LHCN-M2 (cell line): ENCODE results near the gene MUS81. TPM values are rescaled to one million over a fixed set of nuclear protein-coding genes. Genes with fewer than 3 reads are reported as not detected.

Experiments
- DNase-seq: peaks from one replicate; pipeline ENCODE4 v3.0.0-alpha.2; 2012; ENCODE audit warnings: low read depth
- total RNA-seq: library from RNA; depleted of rRNA; stranded (reverse); fragments of >200 nt; gene quantifications from 2 replicates; pipeline ENCODE4 v1.2.3, GENCODE V29; 2014

MUS81 gene
- total RNA-seq, 1 experiment from 2014 or later, result 49.4 TPM

GRCh38 chr11:65859812-65860277 lies 388 bp upstream of the MUS81 start:
- DNase-seq, result no peak

DNA sequence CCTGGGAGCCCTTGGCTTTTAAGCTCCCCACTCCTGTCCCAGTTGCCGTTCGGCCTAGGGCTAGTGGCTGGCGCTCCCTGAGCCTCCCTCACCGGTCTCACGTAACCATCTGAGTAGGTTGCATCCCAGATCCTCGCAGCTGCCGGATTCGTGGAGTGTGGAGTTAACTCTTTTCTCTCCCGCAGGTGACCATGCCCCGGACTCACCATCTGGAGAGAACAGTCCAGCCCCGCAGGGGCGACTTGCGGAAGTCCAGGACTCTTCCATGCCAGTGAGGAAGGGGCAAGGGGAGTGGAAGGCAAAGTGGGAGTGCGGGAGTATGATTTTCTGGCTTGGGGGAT lies 902 bp downstream of the MUS81 start:
- DNase-seq, result no peak

- no peak for DNase-seq
Measured at GRCh38 chr11:65861533-65862183, 1.4 kb downstream of the MUS81 start.

DNA sequence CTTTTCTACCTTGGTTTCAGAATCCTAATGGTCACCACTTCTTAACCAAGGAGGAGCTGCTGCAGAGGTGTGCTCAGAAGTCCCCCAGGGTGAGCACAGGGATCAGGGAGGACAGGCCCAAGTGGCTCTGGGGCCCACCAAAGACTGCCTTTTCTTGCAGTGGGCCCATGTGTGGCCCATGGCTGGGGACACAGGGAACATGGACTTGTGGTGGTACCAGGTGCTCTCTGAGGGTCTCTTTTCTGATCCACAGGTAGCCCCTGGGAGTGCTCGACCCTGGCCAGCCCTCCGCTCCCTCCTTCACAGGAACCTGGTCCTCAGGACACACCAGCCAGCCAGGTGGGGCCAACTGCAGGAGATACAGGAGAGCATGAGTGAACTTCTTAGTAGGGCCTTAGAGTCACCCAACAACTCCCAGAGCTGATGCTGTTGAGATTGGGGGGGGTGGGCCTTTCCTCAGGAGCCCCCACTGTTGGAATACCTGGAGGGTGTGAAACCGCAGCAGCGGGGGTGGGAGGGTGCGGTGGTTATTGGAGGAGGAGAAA lies 2.0 kb downstream of the MUS81 start:
- no peak for DNase-seq

DNA sequence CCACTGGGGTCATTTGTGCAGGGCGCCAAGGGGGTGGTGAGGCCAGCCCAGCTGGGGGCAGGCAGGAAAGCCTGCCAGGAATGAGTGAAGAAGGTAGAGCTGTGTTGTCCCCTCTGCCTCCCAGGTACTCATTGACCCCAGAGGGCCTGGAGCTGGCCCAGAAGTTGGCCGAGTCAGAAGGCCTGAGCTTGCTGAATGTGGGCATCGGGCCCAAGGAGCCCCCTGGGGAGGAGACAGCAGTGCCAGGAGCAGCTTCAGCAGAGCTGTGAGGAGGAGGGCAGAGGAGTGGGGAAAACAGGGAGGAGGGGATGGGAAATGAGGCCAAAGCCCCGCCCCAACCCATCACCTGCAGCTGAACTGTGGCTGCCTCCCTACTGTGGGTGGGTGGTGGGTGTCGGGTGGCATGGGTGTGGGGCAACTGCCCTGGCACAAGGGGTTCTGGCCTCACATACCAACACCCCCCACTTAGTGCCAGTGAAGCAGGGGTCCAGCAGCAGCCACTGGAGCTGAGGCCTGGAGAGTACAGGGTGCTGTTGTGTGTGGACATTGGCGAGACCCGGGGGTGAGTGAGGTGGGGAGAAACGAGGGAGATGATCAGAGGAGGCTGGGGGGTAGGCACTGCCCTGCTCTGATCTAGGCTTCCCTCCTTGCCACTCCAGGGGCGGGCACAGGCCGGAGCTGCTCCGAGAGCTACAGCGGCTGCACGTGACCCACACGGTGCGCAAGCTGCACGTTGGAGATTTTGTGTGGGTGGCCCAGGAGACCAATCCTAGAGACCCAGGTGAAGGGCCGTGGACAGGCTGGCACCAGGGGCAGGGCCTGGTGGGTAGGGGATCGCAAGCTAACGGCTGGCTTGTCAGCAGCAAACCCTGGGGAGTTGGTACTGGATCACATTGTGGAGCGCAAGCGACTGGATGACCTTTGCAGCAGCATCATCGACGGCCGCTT lies 3.0 kb downstream of the MUS81 start:
- DNase-seq, result no peak

GRCh38 chr11:65863889-65864705 lies 3.9 kb downstream of the MUS81 start:
- no peak for DNase-seq

GRCh38 chr11:65864706-65865471 lies 4.7 kb downstream of the MUS81 start:
- DNase-seq, result no peak

- no peak for DNase-seq
Measured at GRCh38 chr11:65865550-65866172, 5.4 kb downstream of the MUS81 start.

DNA sequence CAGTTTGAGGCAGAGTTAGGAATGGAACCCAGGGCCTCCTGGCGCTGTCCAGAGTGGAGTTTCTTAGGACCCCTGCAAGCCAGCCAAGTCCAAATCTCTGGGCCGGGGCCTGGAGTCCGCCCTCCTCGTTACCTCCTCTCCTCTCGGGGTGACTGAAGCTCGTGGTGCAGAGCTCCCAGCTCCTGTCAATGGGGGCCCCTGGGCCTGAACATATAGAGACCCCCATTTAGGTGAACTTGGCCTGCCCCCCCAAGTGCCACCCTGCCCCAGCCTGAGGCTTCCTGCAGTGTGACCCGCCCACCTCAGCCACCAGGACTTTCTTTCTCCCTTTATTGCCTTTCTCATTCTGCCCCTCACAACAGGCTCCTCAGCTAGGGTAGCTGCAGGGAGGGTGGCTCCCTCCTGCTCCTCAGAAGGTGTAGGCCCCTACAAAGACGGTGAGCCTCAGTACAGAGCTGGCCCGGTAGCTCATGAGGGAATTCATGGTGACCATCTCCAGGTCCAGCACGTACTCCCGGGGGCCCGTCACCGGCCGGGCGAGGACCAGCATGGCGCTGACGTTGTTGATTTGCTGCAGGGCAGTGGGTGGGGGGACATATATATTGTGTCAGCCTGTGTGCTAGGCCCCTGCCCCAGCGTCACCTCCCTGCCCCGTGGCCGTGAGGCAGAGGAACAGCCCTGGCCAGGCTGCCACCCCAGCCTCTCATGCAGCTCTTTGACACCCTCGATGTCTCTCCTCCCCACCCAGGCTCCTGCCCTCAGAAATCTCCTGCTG lies 6.5 kb downstream of the MUS81 start:
- no peak for DNase-seq

GRCh38 chr11:65867284-65868071 lies 7.2 kb downstream of the MUS81 start:
- DNase-seq, result no peak

GRCh38 chr11:65868076-65868667 lies 7.9 kb downstream of the MUS81 start:
- no peak for DNase-seq

DNA sequence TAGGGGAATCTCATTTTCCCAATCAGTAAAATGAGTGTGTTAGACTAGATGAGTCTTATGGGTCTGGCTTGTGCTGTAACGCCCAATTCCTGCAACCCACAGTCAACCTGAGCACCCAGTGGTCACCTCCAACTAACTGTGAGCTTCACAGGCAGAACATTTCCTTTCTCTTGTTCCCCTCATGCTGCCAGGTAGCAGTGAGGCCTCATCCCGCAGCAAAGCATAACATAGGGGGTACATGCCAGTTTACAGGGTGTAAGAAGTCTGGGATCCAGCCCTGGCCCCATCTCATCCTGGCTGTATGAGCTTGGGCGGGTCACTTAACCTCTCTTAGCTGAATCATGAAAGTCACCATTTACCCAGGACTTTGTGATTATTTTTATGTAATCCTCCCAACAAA lies 8.7 kb downstream of the MUS81 start:
- no peak for DNase-seq

DNA sequence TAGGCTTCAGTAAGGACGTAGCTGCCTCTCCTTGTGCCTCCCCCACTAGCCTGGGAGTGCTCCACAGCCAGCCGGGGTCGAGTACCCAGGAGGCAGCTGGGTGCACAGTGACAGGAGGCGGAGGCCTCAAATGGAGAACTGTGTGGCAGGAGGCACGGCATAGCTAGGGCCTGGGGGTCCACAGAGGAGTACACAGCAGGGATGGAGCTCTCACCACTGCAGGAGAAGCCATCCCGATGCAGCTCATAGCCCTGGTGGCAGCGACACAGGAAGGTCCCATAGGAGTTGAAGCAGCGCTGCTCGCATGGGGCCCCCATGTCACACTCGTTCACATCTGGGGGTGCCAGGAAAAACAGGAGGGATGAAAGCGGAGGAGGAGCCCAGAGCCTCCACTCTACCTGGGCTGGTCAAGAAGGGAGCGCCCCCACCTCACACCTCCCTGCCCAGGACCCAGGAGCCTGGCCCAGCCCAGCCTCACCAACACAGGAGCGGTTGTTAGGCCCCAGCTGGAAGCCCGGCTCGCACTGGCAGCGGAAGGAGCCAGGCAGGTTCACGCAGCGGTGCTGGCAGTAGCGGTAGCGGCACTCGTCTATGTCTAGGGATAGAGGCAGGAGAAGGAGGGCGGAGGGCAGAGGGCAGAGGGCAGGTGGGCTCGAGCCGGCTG lies 9.5 kb downstream of the MUS81 start:
- no peak for DNase-seq

GRCh38 chr11:65870307-65870658 lies 10.1 kb downstream of the MUS81 start:
- DNase-seq, result no peak

DNA sequence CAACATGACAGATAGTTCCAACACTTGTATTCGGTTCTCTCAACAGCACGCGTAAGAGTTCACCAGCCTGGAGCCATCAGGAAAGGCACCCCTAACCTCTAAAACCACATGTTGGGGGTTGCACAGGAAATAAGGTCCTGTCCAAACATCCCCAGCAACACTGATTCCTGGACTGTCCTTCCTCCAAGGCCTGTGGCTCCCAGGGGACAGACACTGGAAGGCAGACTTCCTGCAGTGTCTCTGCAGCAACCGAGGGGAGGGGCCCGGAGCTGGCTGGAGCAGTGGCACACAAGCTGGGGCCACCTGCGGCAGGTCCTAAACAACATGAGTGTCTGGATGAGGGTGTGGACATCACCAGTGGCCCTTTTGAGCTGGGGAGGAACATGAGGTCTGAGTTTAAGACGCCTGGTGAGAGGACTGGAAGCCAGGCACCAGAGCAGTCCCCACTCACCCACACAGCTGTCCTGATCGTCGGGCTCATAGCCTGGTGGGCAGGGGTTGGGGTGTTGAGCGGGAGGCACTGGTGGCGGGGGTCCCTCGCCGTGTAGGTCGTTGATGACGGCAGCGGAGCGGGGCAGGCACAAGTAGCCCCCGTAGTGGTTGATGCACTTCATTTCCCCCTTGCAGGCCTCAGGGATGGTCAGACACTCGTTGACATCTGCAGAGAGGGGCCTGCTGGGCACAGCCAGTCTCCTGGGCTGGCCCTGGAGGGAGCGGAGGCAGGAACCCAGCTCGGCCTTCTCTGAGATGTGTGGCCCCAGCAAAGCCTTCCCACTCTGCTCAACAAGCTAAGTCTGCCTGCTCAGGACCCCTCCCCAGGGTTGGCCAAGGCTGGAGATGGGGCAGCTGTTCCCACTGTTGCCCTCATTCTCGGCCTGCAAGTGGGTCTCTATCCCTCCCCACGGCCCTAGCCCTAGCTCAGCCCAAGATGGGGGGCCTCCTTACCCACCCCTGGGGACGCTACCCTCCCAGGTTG lies 10.8 kb downstream of the MUS81 start:
- DNase-seq, result no peak

GRCh38 chr11:65871811-65872548 lies 11.7 kb downstream of the MUS81 start:
- DNase-seq, result peak; percentile 57
